ENCODE results near the gene SPC24. TPM values are rescaled to one million over a fixed set of nuclear protein-coding genes. Genes with fewer than 3 reads are reported as not detected.
"Not testable (repeated sequence)": the region's sequence is repeated elsewhere in the genome, so short reads cannot be mapped to it uniquely, and the experiment has no call there.

Gene SPC24
- total RNA-seq, 1 donor from 2014 or later = 0.98 TPM

DNA sequence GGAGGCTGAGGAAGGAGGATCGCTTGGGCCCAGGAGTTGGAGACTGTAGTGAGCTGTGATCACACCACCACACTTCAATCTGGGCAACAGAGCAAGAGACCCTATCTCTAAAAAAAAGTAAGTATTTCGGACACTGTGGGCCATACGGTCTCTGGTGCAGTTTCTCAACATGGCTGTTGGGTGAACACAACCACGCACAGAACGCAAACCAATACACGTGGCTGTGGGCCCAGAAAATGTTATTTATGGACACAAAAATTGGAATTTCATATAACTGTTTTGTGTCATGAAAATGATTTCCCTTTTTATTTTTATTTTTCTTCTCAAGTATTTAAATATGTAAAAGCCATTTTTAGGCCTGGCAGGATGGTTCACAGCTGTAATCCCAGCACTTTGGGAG lies 46.8 kb downstream of the SPC24 start:
- intact Hi-C loops (cut with micrococcal nuclease) = no loop called here
- H3K9me3 Mint-ChIP-seq = no peaks in the 10 kb centered on the region
- H3K4me3 Mint-ChIP-seq = no peak overlapping the region
- peaks cover 16% of the 10 kb centered on the region for H3K36me3 Mint-ChIP-seq (ENCODE audit: low read depth)
- TF ChIP-seq, protein P1, sequence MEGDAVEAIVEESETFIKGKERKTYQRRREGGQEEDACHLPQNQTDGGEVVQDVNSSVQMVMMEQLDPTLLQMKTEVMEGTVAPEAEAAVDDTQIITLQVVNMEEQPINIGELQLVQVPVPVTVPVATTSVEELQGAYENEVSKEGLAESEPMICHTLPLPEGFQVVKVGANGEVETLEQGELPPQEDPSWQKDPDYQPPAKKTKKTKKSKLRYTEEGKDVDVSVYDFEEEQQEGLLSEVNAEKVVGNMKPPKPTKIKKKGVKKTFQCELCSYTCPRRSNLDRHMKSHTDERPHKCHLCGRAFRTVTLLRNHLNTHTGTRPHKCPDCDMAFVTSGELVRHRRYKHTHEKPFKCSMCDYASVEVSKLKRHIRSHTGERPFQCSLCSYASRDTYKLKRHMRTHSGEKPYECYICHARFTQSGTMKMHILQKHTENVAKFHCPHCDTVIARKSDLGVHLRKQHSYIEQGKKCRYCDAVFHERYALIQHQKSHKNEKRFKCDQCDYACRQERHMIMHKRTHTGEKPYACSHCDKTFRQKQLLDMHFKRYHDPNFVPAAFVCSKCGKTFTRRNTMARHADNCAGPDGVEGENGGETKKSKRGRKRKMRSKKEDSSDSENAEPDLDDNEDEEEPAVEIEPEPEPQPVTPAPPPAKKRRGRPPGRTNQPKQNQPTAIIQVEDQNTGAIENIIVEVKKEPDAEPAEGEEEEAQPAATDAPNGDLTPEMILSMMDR (IDR thresholded peaks at IDR 0.05) = no peak
- ATAC-seq (ENCODE audit: low read depth) (no peak), DNase-seq (no peak)
- POLR2A ChIA-PET = interaction anchor here (0.6 kb wide), 1 partner anchor 57 kb away, joined by 6 read pairs; no protein-coding TSS in a partner anchor
- H3K27me3 Mint-ChIP-seq = peaks cover 4% of the 10 kb centered on the region
- H3K4me1 Mint-ChIP-seq = no peaks in the 10 kb centered on the region
- CTCF ChIA-PET = interaction anchor here (1.0 kb wide), 1 partner anchor 21 kb away, joined by 3 read pairs; no protein-coding TSS in a partner anchor
- H3K27ac Mint-ChIP-seq = no peak overlapping the region

- H3K36me3 Mint-ChIP-seq (ENCODE audit: low read depth) = peaks cover 11% of the 10 kb centered on the region
- ChIA-PET POLR2A (no interaction called here), CTCF (no interaction called here)
- intact Hi-C loops (cut with micrococcal nuclease) = no loop called here
- no peak for ATAC-seq (ENCODE audit: low read depth)
- H3K27me3 Mint-ChIP-seq = peaks cover 4% of the 10 kb centered on the region
- no peak overlapping the region for H3K4me3 Mint-ChIP-seq
- no peak overlapping the region for H3K27ac Mint-ChIP-seq
- no peaks in the 10 kb centered on the region for H3K4me1 Mint-ChIP-seq
- TF ChIP-seq, protein P1 (IDR thresholded peaks at IDR 0.05) = no peak
- H3K9me3 Mint-ChIP-seq = no peaks in the 10 kb centered on the region
- DNase-seq = no peak
Observed at GRCh38 chr19:11106477-11106876, 49.1 kb downstream of the SPC24 start.

- DNase-seq (no peak), ATAC-seq (ENCODE audit: low read depth) (no peak)
- ChIA-PET POLR2A (no interaction called here), CTCF (no interaction called here)
- TF ChIP-seq, protein P1 (IDR thresholded peaks at IDR 0.05) = no peak
- Mint-ChIP-seq H3K4me3 (no peak overlapping the region), H3K4me1 (no peaks in the 10 kb centered on the region), H3K9me3 (no peaks in the 10 kb centered on the region), H3K36me3 (ENCODE audit: low read depth) (peaks cover 13% of the 10 kb centered on the region), H3K27me3 (peaks cover 6% of the 10 kb centered on the region), H3K27ac (no peak overlapping the region)
- intact Hi-C loops (cut with micrococcal nuclease) = no loop called here
Observed at GRCh38 chr19:11105014-11105636, 50.5 kb downstream of the SPC24 start.

DNA sequence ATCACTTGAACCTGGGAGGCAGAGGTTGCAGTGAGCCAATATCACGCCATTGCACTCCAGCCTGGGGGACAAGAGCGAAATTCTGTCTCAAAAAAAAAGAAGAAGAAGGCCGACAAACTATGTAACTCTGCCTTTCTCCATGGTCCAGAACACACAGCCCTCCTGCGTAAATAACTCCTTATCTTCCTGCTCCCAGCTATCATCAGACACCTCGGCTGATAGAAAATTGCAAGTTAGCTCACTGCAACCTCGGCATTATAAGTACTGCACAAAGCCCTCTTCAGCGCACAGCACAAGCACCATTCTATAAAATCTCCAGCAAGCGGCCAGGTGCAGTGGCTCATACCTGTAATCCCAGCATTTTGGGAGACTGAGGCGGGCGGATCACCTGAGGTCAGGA lies 51.9 kb downstream of the SPC24 start:
- POLR2A ChIA-PET = interaction anchor here (0.8 kb wide), 1 partner anchor 11 kb away, joined by 6 read pairs; no protein-coding TSS in a partner anchor
- H3K4me1 Mint-ChIP-seq; intact Hi-C loops (cut with micrococcal nuclease); ATAC-seq (ENCODE audit: low read depth); H3K27ac Mint-ChIP-seq; H3K4me3 Mint-ChIP-seq; DNase-seq; H3K9me3 Mint-ChIP-seq: not testable (repeated sequence)
- Mint-ChIP-seq H3K36me3 (ENCODE audit: low read depth) (peaks cover 17% of the 10 kb centered on the region), H3K27me3 (peaks cover 13% of the 10 kb centered on the region)
- CTCF ChIA-PET = interaction anchor here (0.6 kb wide), 1 partner anchor 151 kb away, joined by 3 read pairs; no protein-coding TSS in a partner anchor

- Mint-ChIP-seq H3K27ac (no peak overlapping the region), H3K4me1 (no peaks in the 10 kb centered on the region), H3K36me3 (ENCODE audit: low read depth) (peaks cover 15% of the 10 kb centered on the region), H3K27me3 (peaks cover 13% of the 10 kb centered on the region), H3K9me3 (peaks cover 5% of the 10 kb centered on the region), H3K4me3 (no peak overlapping the region)
- POLR2A ChIA-PET = no interaction called here
- ATAC-seq (ENCODE audit: low read depth) (no peak), DNase-seq (no peak)
- TF ChIP-seq, protein P1 (IDR thresholded peaks at IDR 0.05) = no peak
- CTCF ChIA-PET = no interaction called here
- intact Hi-C loops (cut with micrococcal nuclease) = no loop called here
Observed at GRCh38 chr19:11102944-11103343, 52.6 kb downstream of the SPC24 start.

All from activated B cell treated with CpG ODN at 0.5 μM for 24 hours (primary cell).